ENCODE data around the gene PLA2R1.

DNA sequence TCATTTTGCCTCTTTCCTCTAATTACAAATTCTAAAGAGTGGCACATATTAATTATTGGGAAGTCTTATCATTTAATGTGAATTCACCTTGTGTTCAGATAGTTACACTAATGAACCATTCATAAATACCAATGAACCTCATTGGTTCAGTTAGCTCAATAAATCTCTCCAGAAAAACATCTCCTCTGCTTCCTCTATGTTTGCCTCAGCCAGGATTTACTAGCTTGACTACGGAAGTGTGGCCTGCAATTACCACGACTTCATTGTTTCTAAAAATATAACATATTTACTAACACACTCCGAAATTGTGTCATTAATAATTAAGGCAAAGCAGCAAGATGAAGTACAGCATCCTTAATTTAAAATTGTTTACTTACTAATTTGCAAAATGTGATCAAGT is 103.3 kb downstream of the PLA2R1 start:
- TF ChIP-seq, protein P1, sequence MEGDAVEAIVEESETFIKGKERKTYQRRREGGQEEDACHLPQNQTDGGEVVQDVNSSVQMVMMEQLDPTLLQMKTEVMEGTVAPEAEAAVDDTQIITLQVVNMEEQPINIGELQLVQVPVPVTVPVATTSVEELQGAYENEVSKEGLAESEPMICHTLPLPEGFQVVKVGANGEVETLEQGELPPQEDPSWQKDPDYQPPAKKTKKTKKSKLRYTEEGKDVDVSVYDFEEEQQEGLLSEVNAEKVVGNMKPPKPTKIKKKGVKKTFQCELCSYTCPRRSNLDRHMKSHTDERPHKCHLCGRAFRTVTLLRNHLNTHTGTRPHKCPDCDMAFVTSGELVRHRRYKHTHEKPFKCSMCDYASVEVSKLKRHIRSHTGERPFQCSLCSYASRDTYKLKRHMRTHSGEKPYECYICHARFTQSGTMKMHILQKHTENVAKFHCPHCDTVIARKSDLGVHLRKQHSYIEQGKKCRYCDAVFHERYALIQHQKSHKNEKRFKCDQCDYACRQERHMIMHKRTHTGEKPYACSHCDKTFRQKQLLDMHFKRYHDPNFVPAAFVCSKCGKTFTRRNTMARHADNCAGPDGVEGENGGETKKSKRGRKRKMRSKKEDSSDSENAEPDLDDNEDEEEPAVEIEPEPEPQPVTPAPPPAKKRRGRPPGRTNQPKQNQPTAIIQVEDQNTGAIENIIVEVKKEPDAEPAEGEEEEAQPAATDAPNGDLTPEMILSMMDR (conservative IDR thresholded peaks at IDR 0.05; ENCODE audit: low read depth, low read length), result no peak
- TF ChIP-seq EZH2 (IDR thresholded peaks at IDR 0.05; ENCODE audit: low read length, unreplicated experiment) (no peak), EZH2phosphoT487 (IDR thresholded peaks at IDR 0.05; ENCODE audit: borderline replicate concordance, low read length) (no peak)

All from PC-3 (cell line).